Measurements from ENCODE around the gene LATS2. TPM values are rescaled to one million over a fixed set of nuclear protein-coding genes. Genes with fewer than 3 reads are reported as not detected.

The LATS2 gene
- total RNA-seq, 1 donor: 15.0 TPM

DNA sequence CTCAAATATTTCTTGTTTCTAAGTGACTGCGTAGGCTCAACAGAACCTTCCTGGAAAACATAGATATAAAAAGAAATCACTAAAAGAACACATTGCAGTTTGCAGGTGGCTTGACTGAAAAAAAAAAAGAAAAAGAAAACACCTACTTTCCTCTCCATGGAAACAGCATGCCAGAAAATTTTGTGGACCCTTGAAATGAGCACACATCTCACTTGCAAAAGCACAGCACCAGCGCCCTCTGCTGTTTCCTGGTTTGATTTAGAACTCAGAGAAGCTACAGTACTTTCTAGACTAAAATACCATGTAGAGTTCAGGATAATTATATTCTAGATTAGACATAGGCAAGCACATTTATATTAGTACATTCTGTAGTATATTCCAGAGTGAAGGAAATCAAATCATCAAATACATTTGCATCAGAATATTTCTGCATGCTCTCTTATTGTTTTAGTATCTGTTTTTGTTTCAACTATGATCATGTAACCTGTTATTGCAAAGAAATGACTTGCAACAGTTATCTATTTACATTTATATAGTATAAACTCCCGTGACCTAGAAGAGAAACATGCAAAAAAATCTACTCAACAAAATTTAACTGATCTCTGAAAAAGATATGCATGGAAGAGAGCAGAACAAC is 136.5 kb downstream of the LATS2 start:
- H3K4me3 ChIP-seq (ENCODE audit: low read length): no peak overlapping the region
- no peaks in the 10 kb centered on the region for H3K9me3 ChIP-seq (ENCODE audit: low read depth, low read length)
- no peaks in the 10 kb centered on the region for H3K4me1 ChIP-seq (ENCODE audit: insufficient read depth, low read length)
- no peaks in the 10 kb centered on the region for H3K27me3 ChIP-seq (ENCODE audit: insufficient read depth, low read length)

GRCh38 chr13:20923272-20923671 is 138.1 kb downstream of the LATS2 start:
- no peaks in the 10 kb centered on the region for H3K4me1 ChIP-seq (ENCODE audit: insufficient read depth, low read length)
- H3K4me3 ChIP-seq (ENCODE audit: low read length): no peak overlapping the region
- no peaks in the 10 kb centered on the region for H3K9me3 ChIP-seq (ENCODE audit: low read depth, low read length)
- H3K27me3 ChIP-seq (ENCODE audit: insufficient read depth, low read length): no peaks in the 10 kb centered on the region

Other genes starting within 250 kb of the LATS2 start
- 35.1 TPM for gene XPO4, start 158.8 kb downstream of the LATS2 start, total RNA-seq
- gene SAP18, start 78.5 kb upstream of the LATS2 start, total RNA-seq: 51.5 TPM
- gene SKA3, start 115.0 kb upstream of the LATS2 start, total RNA-seq: 19.7 TPM
- 9.8 TPM for gene MRPL57, start 115.1 kb upstream of the LATS2 start, total RNA-seq